HG03045 (cell line): ENCODE measurements around the gene FBXO45.
"Not testable (repeated sequence)": the region's sequence is repeated elsewhere in the genome, so short reads cannot be mapped to it uniquely, and the experiment has no call there.

Experiments used
- ATAC-seq: cut with Tn5 transposase; IDR thresholded peaks from one replicate; pipeline ENCODE4 v1.9.1; 2021; ENCODE audit warnings: mild to moderate bottlenecking, moderate library complexity; ENCODE audit not compliant: unreplicated experiment

Gene FBXO45

GRCh38 chr3:196555295-196555694 lies 13.2 kb upstream of the FBXO45 start:
- no peak for ATAC-seq

- no peak for ATAC-seq
These were observed 11.2 kb upstream of the FBXO45 start for GRCh38 chr3:196557236-196557635.

GRCh38 chr3:196558476-196558875 lies 10.0 kb upstream of the FBXO45 start:
- ATAC-seq: no peak

- ATAC-seq: no peak
These were observed 8.6 kb upstream of the FBXO45 start for GRCh38 chr3:196559826-196560225.

GRCh38 chr3:196563721-196564225 lies 4.7 kb upstream of the FBXO45 start:
- ATAC-seq: no peak

GRCh38 chr3:196569003-196569516 lies 600 bp downstream of the FBXO45 start:
- peak; percentile 37 for ATAC-seq

GRCh38 chr3:196570332-196570731 lies 1.9 kb downstream of the FBXO45 start:
- ATAC-seq: not testable (repeated sequence)

GRCh38 chr3:196572389-196572788 lies 3.9 kb downstream of the FBXO45 start:
- no peak for ATAC-seq

GRCh38 chr3:196585044-196585757 lies 16.7 kb downstream of the FBXO45 start:
- no peak for ATAC-seq

GRCh38 chr3:196590279-196590678 lies 21.8 kb downstream of the FBXO45 start:
- no peak for ATAC-seq

- ATAC-seq: no peak
These were observed 27.9 kb downstream of the FBXO45 start for GRCh38 chr3:196596355-196596754.

GRCh38 chr3:196597971-196598733 lies 29.7 kb downstream of the FBXO45 start:
- not testable (repeated sequence) for ATAC-seq

- ATAC-seq: no peak
These were observed 31.3 kb downstream of the FBXO45 start for GRCh38 chr3:196599734-196600128.

- ATAC-seq: no peak
These were observed 31.9 kb downstream of the FBXO45 start for GRCh38 chr3:196600359-196600758.

- no peak for ATAC-seq
These were observed 34.2 kb downstream of the FBXO45 start for GRCh38 chr3:196602673-196603072.

- no peak for ATAC-seq
These were observed 35.2 kb downstream of the FBXO45 start for GRCh38 chr3:196603683-196604082.

GRCh38 chr3:196604548-196604947 lies 36.1 kb downstream of the FBXO45 start:
- ATAC-seq: no peak

GRCh38 chr3:196608693-196609092 lies 40.2 kb downstream of the FBXO45 start:
- no peak for ATAC-seq

- peak; percentile 64 for ATAC-seq
These were observed 40.9 kb downstream of the FBXO45 start for GRCh38 chr3:196609343-196609775.

GRCh38 chr3:196609805-196610515 lies 41.5 kb downstream of the FBXO45 start:
- no peak for ATAC-seq
